IMR-90 (cell line): ENCODE results near the gene GALM. TPM values are rescaled to one million over a fixed set of nuclear protein-coding genes. Genes with fewer than 3 reads are reported as not detected.

ENCODE experiments used
- ATAC-seq: fragments of 200-7000 bp; cut with Tn5 transposase; 2 replicates; pipeline ENCODE4 v1.9.1; 2020; ENCODE audit warnings: low read depth, mild to moderate bottlenecking, moderate library complexity
- BruUV-seq: library from RNA; stranded (reverse); fragments of 400-500 nt; replicated peaks from 2 replicates; lab custom pipeline; 2021; lab: Mats Ljungman, UMichigan
- CTCF ChIA-PET: fragments of 300-600 bp; formaldehyde crosslinking; extraction: SDS; loops from one replicate; lab custom pipeline; 2021; ENCODE audit warnings: antibody characterized with exemption; lab: Yijun Ruan, JAX
- POLR2A ChIA-PET: fragments of 300-600 bp; sonication (Branson Sonifier 250); formaldehyde crosslinking; loops from one replicate; lab custom pipeline; 2022; ENCODE audit warnings: antibody characterized with exemption; ENCODE audit not compliant: unreplicated experiment; lab: Charles Lee
- DNase-seq: peaks from one replicate; pipeline ENCODE4 v3.0.0; 2013
- H2AFZ ChIP-seq: replicated peaks from 2 replicates; pipeline ENCODE3; 2013; ENCODE audit warnings: low read length, mild to moderate bottlenecking; ENCODE audit not compliant: poor library complexity
- H2AK5ac ChIP-seq: 2 replicates; pipeline ENCODE4 v1.6.1; 2013; ENCODE audit warnings: low read depth, low read length, inconsistent platforms
- H2AK9ac ChIP-seq: replicated peaks from 2 replicates; pipeline ENCODE3; 2013; ENCODE audit warnings: mild to moderate bottlenecking, low read depth, low read length, moderate library complexity; ENCODE audit not compliant: poor library complexity
- H2BK120ac ChIP-seq: 2 replicates; pipeline ENCODE4 v1.6.1; 2013; ENCODE audit warnings: low read depth, low read length, inconsistent platforms
- H2BK15ac ChIP-seq: 3 replicates; pipeline ENCODE4 v1.6.1; 2013; ENCODE audit warnings: low read depth, low read length, inconsistent platforms
- H2BK20ac ChIP-seq: 2 replicates; pipeline ENCODE4 v1.6.1; 2013; ENCODE audit warnings: low read depth, mild to moderate bottlenecking, inconsistent platforms, low read length, moderate library complexity
- H2BK5ac ChIP-seq: 2 replicates; pipeline ENCODE4 v1.6.1; 2013; ENCODE audit warnings: mild to moderate bottlenecking, low read depth, low read length, inconsistent platforms; ENCODE audit not compliant: poor library complexity, severe bottlenecking
- H3K14ac ChIP-seq: replicated peaks from 2 replicates; pipeline ENCODE4 v1.6.1; 2013; ENCODE audit warnings: low read depth, low read length, inconsistent platforms
- H3K18ac ChIP-seq: 2 replicates; pipeline ENCODE4 v1.6.1; 2013; ENCODE audit warnings: low read depth, low read length, control low read depth
- H3K23ac ChIP-seq: 2 replicates; pipeline ENCODE4 v1.6.1; 2013; ENCODE audit warnings: low read depth, low read length, inconsistent platforms
- H3K27ac ChIP-seq: 2 replicates; pipeline ENCODE4 v1.5.1; 2013; ENCODE audit warnings: mild to moderate bottlenecking, control low read depth, low read length; ENCODE audit not compliant: insufficient read depth
- H3K27me3 ChIP-seq: 2 replicates; pipeline ENCODE4 v1.6.1; 2013; ENCODE audit warnings: low read length; ENCODE audit not compliant: control insufficient read depth, insufficient read depth
- H3K36me3 ChIP-seq: 2 replicates; pipeline ENCODE4 v1.6.1; 2013; ENCODE audit warnings: low read length, mixed read lengths; ENCODE audit not compliant: control insufficient read depth, insufficient read depth
- H3K4ac ChIP-seq: 2 replicates; pipeline ENCODE4 v1.6.1; 2013; ENCODE audit warnings: low read depth, low read length, inconsistent platforms
- H3K4me1 ChIP-seq: 2 replicates; pipeline ENCODE4 v1.6.1; 2013; ENCODE audit warnings: low read length, mixed read lengths; ENCODE audit not compliant: control insufficient read depth, insufficient read depth
- H3K4me2 ChIP-seq: 2 replicates; pipeline ENCODE4 v1.6.1; 2013; ENCODE audit warnings: low read depth, mild to moderate bottlenecking, control low read depth, low read length, moderate library complexity
- H3K4me3 ChIP-seq: 2 replicates; pipeline ENCODE4 v1.5.1; 2013; ENCODE audit warnings: low read depth, mild to moderate bottlenecking, control low read depth, low read length, moderate library complexity; ENCODE audit not compliant: insufficient read depth
- H3K56ac ChIP-seq: 2 replicates; pipeline ENCODE4 v1.6.1; 2013; ENCODE audit warnings: low read length, inconsistent platforms; ENCODE audit not compliant: insufficient read depth; ENCODE audit errors: extremely low read depth
- H3K79me1 ChIP-seq, 2 experiments: 2 replicates each; pipeline ENCODE4 v1.6.1; 2013; ENCODE audit warnings: low read length in 2 of 2, inconsistent platforms in 1 of 2, low read depth in 1 of 2
- H3K9ac ChIP-seq: 2 replicates; pipeline ENCODE4 v1.6.1; 2013; ENCODE audit warnings: low read depth, low read length, control low read depth
- H3K9me1 ChIP-seq: 2 replicates; pipeline ENCODE4 v1.6.1; 2013; ENCODE audit warnings: low read length, inconsistent platforms; ENCODE audit not compliant: insufficient read depth
- H3K9me3 ChIP-seq: 2 replicates; pipeline ENCODE4 v1.6.1; 2013; ENCODE audit warnings: low read length; ENCODE audit not compliant: control insufficient read depth, insufficient read depth
- H4K20me1 ChIP-seq: 2 replicates; pipeline ENCODE4 v1.6.1; 2013; ENCODE audit warnings: low read length, inconsistent platforms; ENCODE audit not compliant: insufficient read depth
- H4K5ac ChIP-seq: 2 replicates; pipeline ENCODE4 v1.6.1; 2013; ENCODE audit warnings: mild to moderate bottlenecking, low read depth, low read length, control low read depth
- H4K8ac ChIP-seq, 2 experiments: 2 replicates each; pipeline ENCODE4 v1.6.1; 2013; ENCODE audit warnings: low read depth in 2 of 2, low read length in 2 of 2, control low read depth in 1 of 2, inconsistent platforms in 1 of 2
- H4K91ac ChIP-seq: 2 replicates; pipeline ENCODE4 v1.6.1; 2013; ENCODE audit warnings: low read depth, low read length, inconsistent platforms; ENCODE audit not compliant: insufficient read depth
- BHLHE40 ChIP-seq: fragments of 150-350 bp; IDR thresholded peaks from 2 replicates; pipeline ENCODE4 v1.6.1; 2016; ENCODE audit warnings: mild to moderate bottlenecking, low read depth, low read length
- CEBPB ChIP-seq: IDR thresholded peaks from 2 replicates; pipeline ENCODE4 v1.6.1; 2012; ENCODE audit warnings: low read depth, low read length, improper control_type of control experiment
- ELK1 ChIP-seq: fragments of 150-350 bp; IDR thresholded peaks from 2 replicates; pipeline ENCODE4 v1.6.1; 2016; ENCODE audit warnings: low read depth, mild to moderate bottlenecking, low read length, moderate library complexity, borderline replicate concordance
- MAZ ChIP-seq: IDR thresholded peaks from 2 replicates; pipeline ENCODE4 v1.6.1; 2012; ENCODE audit warnings: low read depth, mild to moderate bottlenecking, low read length, improper control_type of control experiment, moderate library complexity, borderline replicate concordance
- NFE2L2 ChIP-seq: fragments of 150-350 bp; IDR thresholded peaks from 2 replicates; pipeline ENCODE4 v1.6.1; 2016; ENCODE audit warnings: low read depth, mild to moderate bottlenecking, low read length
- RFX5 ChIP-seq: IDR thresholded peaks from 2 replicates; pipeline ENCODE4 v1.8.0; 2012; ENCODE audit warnings: low read depth, mild to moderate bottlenecking, low read length, moderate library complexity
- WGBS, 2 experiments: methylation state at CpG; one replicate each; pipeline versions ENCODE4 v1.1.5 to v1.1.7; 2013; ENCODE audit warnings: missing lambda C conversion rate in 2 of 2; ENCODE audit not compliant: insufficient read length in 1 of 2; ENCODE audit errors: extremely low coverage in 2 of 2; 5-methylcytosine and 5-hydroxymethylcytosine counted together
- dilution Hi-C: fragments of 300-500 bp; cut with HindIII; formaldehyde crosslinking; loops from one replicate; pipeline ENCODE4 v1.14.3; 2018; ENCODE audit warnings: low sequenced_read_pairs; ENCODE audit not compliant: unreplicated experiment
- in situ Hi-C: fragments of 300-500 bp; cut with MboI; formaldehyde crosslinking; loops from 3 replicates; pipeline ENCODE4 v1.14.3; 2019; ENCODE audit warnings: low sequenced_read_pairs, inconsistent platforms, mixed read lengths
- intact Hi-C: fragments of 100-400 bp; cut with micrococcal nuclease; formaldehyde crosslinking; loops from 2 replicates; pipeline ENCODE4 v1.10.0; 2022
- polyA plus RNA-seq, 3 experiments: library from polyadenylated mRNA; depleted of rRNA; stranded (reverse); fragments of >200 nt; gene quantifications; 2 replicates each; pipeline ENCODE4 v1.2.3, GENCODE V29; 2012; ENCODE audit warnings: low replicate concordance in 1 of 3
- total RNA-seq: library from RNA; depleted of rRNA; stranded (reverse); fragments of >200 nt; gene quantifications from 2 replicates; pipeline ENCODE4 v1.2.3, GENCODE V29; 2012
- TF ChIP-seq, protein P1 (sequence below): conservative IDR thresholded peaks from 2 replicates; pipeline ENCODE4 v1.5.1; 2012; ENCODE audit warnings: mild to moderate bottlenecking, low read depth, low read length, improper control_type of control experiment

GALM gene
- total and polyA plus RNA-seq, 2 of the 4 experiments (the other 2 are of a cell fraction): 12.1 to 24.2 TPM

DNA sequence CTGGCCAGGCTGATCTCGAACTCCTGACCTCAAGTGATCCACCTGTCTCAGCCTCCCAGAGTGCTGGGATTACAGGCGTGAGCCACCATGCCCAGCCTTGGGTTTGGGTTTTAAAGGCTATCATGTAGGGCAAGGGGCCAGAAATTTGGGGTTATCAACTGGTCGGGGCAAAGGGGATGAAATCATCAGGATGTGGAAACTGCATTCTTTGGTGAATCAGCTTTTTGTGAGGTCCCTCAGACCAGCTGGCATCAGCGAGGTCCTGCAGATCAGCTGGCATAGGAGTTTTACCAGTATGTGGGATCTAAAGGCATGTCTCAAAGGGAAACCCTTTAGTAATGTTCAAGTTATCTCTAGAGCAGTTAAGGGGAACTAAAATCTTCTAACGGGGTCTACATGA, 105.7 kb downstream of the GALM start:
- H3K9me1 ChIP-seq: no peaks in the 10 kb centered on the region
- no peaks in the 10 kb centered on the region for H3K9me3 ChIP-seq
- ChIA-PET CTCF (no interaction called here), POLR2A (interaction anchor here (0.6 kb wide), 1 partner anchor 20 kb away, joined by 3 read pairs; the partner anchor contains the start of gene SRSF7)
- dilution Hi-C loops (no loop called here), intact Hi-C loops (no loop called here), in situ Hi-C loops (no loop called here)
- no peak overlapping the region for H2BK120ac ChIP-seq
- no peak overlapping the region for H4K8ac ChIP-seq
- no peak overlapping the region for H2BK15ac ChIP-seq
- H3K23ac ChIP-seq: no peak overlapping the region
- H3K27ac ChIP-seq: no peak overlapping the region
- H2AK5ac ChIP-seq: no peak overlapping the region
- no peak overlapping the region; the same call in 1 of the 2 replicates for H2BK20ac ChIP-seq
- H3K9ac ChIP-seq: no peak overlapping the region
- no peaks in the 10 kb centered on the region for H3K79me1 ChIP-seq
- no peaks in the 10 kb centered on the region for H3K36me3 ChIP-seq
- no peaks in the 10 kb centered on the region for H4K20me1 ChIP-seq
- DNase-seq: peak; percentile 55
- no peak overlapping the region for H4K91ac ChIP-seq
- no peak overlapping the region for H2BK5ac ChIP-seq
- no peak overlapping the region for H3K56ac ChIP-seq
- H3K27me3 ChIP-seq: no peaks in the 10 kb centered on the region
- H3K4me2 ChIP-seq: peak overlapping the region; percentile 42; the same call in 1 of the 2 replicates
- no peak for TF ChIP-seq ELK1
- peak; percentile 25; the same call in 1 of the 2 replicates for TF ChIP-seq CEBPB
- TF ChIP-seq MAZ: no peak
- TF ChIP-seq RFX5: no peak
- no peak for TF ChIP-seq BHLHE40
- TF ChIP-seq NFE2L2: peak; percentile 34; the same call in 1 of the 2 replicates
- TF ChIP-seq, protein P1, sequence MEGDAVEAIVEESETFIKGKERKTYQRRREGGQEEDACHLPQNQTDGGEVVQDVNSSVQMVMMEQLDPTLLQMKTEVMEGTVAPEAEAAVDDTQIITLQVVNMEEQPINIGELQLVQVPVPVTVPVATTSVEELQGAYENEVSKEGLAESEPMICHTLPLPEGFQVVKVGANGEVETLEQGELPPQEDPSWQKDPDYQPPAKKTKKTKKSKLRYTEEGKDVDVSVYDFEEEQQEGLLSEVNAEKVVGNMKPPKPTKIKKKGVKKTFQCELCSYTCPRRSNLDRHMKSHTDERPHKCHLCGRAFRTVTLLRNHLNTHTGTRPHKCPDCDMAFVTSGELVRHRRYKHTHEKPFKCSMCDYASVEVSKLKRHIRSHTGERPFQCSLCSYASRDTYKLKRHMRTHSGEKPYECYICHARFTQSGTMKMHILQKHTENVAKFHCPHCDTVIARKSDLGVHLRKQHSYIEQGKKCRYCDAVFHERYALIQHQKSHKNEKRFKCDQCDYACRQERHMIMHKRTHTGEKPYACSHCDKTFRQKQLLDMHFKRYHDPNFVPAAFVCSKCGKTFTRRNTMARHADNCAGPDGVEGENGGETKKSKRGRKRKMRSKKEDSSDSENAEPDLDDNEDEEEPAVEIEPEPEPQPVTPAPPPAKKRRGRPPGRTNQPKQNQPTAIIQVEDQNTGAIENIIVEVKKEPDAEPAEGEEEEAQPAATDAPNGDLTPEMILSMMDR: no peak
- H2AK9ac ChIP-seq: no peak overlapping the region
- H3K4ac ChIP-seq: no peak overlapping the region
- WGBS, 2 experiments: 48% methylated on average over 2 of the region's 5 CpGs; no CpG with 5 or more reads in 1 of the 2 experiments
- H3K4me1 ChIP-seq: peaks cover 4% of the 10 kb centered on the region
- H3K4me3 ChIP-seq: no peak overlapping the region
- H3K18ac ChIP-seq: no peak overlapping the region
- ATAC-seq: peak; percentile 73
- BruUV-seq: no TSS peak
- no peak overlapping the region for H4K5ac ChIP-seq
- H2AFZ ChIP-seq: no peak overlapping the region
- 0 out of 2 replicates have a peak overlapping the region, but pooled peaks have one; percentile 2 for H3K14ac ChIP-seq
